WTC11 (cell line): ENCODE results near the gene VASN. TPM values are rescaled to one million over a fixed set of nuclear protein-coding genes. Genes with fewer than 3 reads are reported as not detected.

Experiments
- ATAC-seq: fragments of 200-7000 bp; cut with Tn5 transposase; 2 replicates; pipeline ENCODE4 v1.10.0; 2021; ENCODE audit warnings: mild to moderate bottlenecking, moderate library complexity
- CTCF ChIA-PET: fragments of 300-600 bp; sonication (Branson Sonifier 250); formaldehyde crosslinking; loops from one replicate; lab custom pipeline; 2021; ENCODE audit warnings: antibody characterized with exemption; lab: Charles Lee
- POLR2A ChIA-PET: fragments of 350-600 bp; sonication (Branson Sonifier 250); formaldehyde crosslinking; loops from one replicate; lab custom pipeline; 2021; ENCODE audit warnings: antibody characterized with exemption; lab: Charles Lee
- DNase-seq: peaks from one replicate; pipeline ENCODE4 v3.0.0; 2021; ENCODE audit warnings: low spot score
- H3K27ac Mint-ChIP-seq: 2 replicates; pipeline ENCODE4 v1.8.0; 2021; ENCODE audit warnings: mixed read lengths
- H3K27me3 Mint-ChIP-seq: 2 replicates; pipeline ENCODE4 v1.8.0; 2021; ENCODE audit warnings: low read depth, mild to moderate bottlenecking, moderate library complexity, mixed read lengths
- H3K36me3 Mint-ChIP-seq: 2 replicates; pipeline ENCODE4 v1.8.0; 2021; ENCODE audit warnings: mixed read lengths
- H3K4me1 Mint-ChIP-seq: 2 replicates; pipeline ENCODE4 v1.8.0; 2022; ENCODE audit warnings: mixed read lengths
- H3K4me3 Mint-ChIP-seq: 2 replicates; pipeline ENCODE4 v1.8.0; 2021; ENCODE audit warnings: mild to moderate bottlenecking, moderate library complexity, mixed read lengths
- H3K9me3 Mint-ChIP-seq: 2 replicates; pipeline ENCODE4 v1.8.0; 2021; ENCODE audit warnings: mixed read lengths
- ARID4B ChIP-seq: sonication (generic); formaldehyde crosslinking; IDR thresholded peaks from 2 replicates; pipeline ENCODE4 v1.8.0; 2023; ENCODE audit warnings: missing genetic modification reagents, mild to moderate bottlenecking, borderline replicate concordance
- CDX4 ChIP-seq: fragments of 250-450 bp; sonication (Bioruptor Pico); IDR thresholded peaks from 2 replicates; pipeline ENCODE4 v1.9.0; 2021; ENCODE audit warnings: moderate library complexity, mild to moderate bottlenecking, inconsistent platforms, borderline replicate concordance
- ESRRA ChIP-seq: sonication (generic); formaldehyde crosslinking; IDR thresholded peaks from 2 replicates; pipeline ENCODE4 v1.8.1; 2022; ENCODE audit warnings: mild to moderate bottlenecking, missing genetic modification reagents, borderline replicate concordance
- ETV6 ChIP-seq: sonication (generic); formaldehyde crosslinking; IDR thresholded peaks from 2 replicates; pipeline ENCODE4 v1.8.1; 2022; ENCODE audit warnings: mild to moderate bottlenecking, missing genetic modification reagents
- FOXK1 ChIP-seq: sonication (generic); formaldehyde crosslinking; IDR thresholded peaks from 2 replicates; pipeline ENCODE4 v1.8.0; 2022; ENCODE audit warnings: mild to moderate bottlenecking, moderate library complexity, missing genetic modification reagents
- FOXP1 ChIP-seq: sonication (generic); formaldehyde crosslinking; IDR thresholded peaks from 2 replicates; pipeline ENCODE4 v1.8.0; 2022; ENCODE audit warnings: missing genetic modification reagents, mild to moderate bottlenecking, moderate library complexity, borderline replicate concordance
- GRHL2 ChIP-seq: fragments of 250-450 bp; sonication (Bioruptor Pico); IDR thresholded peaks from 2 replicates; pipeline ENCODE4 v1.8.0; 2022; ENCODE audit warnings: mild to moderate bottlenecking, moderate library complexity; ENCODE audit not compliant: insufficient replicate concordance, severe bottlenecking
- HMGA2 ChIP-seq: fragments of 250-450 bp; sonication (Bioruptor Pico); IDR thresholded peaks from 2 replicates; pipeline ENCODE4 v1.4.0; 2021; ENCODE audit warnings: mild to moderate bottlenecking, moderate library complexity
- NFYB ChIP-seq: sonication (generic); formaldehyde crosslinking; conservative IDR thresholded peaks from 2 replicates; pipeline ENCODE4 v1.8.0; 2022; ENCODE audit warnings: low read depth, missing genetic modification reagents
- SOX15 ChIP-seq: fragments of 250-450 bp; sonication (Bioruptor Pico); IDR thresholded peaks from 2 replicates; pipeline ENCODE4 v1.9.0; 2021; ENCODE audit warnings: mild to moderate bottlenecking
- SP1 ChIP-seq: sonication (generic); formaldehyde crosslinking; conservative IDR thresholded peaks from 2 replicates; pipeline ENCODE4 v1.8.1; 2022; ENCODE audit warnings: missing genetic modification reagents
- STAT6 ChIP-seq: sonication (generic); formaldehyde crosslinking; conservative IDR thresholded peaks from 2 replicates; pipeline ENCODE4 v1.8.1; 2023; ENCODE audit warnings: mild to moderate bottlenecking, low read depth, missing genetic modification reagents, moderate library complexity
- TP53 ChIP-seq: sonication (generic); formaldehyde crosslinking; IDR thresholded peaks from 2 replicates; pipeline ENCODE4 v1.8.1; 2023; ENCODE audit warnings: mild to moderate bottlenecking, missing genetic modification reagents
- ZBTB21 ChIP-seq: sonication (generic); formaldehyde crosslinking; IDR thresholded peaks from 2 replicates; pipeline ENCODE4 v1.8.1; 2023; ENCODE audit warnings: mild to moderate bottlenecking, missing genetic modification reagents, borderline replicate concordance
- ZNF219 ChIP-seq: sonication (generic); formaldehyde crosslinking; IDR thresholded peaks from 2 replicates; pipeline ENCODE4 v1.8.0; 2023; ENCODE audit warnings: missing genetic modification reagents, mild to moderate bottlenecking, borderline replicate concordance
- ZNF512 ChIP-seq: sonication (generic); formaldehyde crosslinking; IDR thresholded peaks from 2 replicates; pipeline ENCODE4 v1.8.1; 2022; ENCODE audit warnings: missing genetic modification reagents, borderline replicate concordance
- total RNA-seq: library from RNA; stranded (reverse); gene quantifications from 3 replicates; pipeline ENCODE4 v1.2.3, GENCODE V29; 2021
- TF ChIP-seq, protein P1 (sequence below): sonication (generic); formaldehyde crosslinking; IDR thresholded peaks from 2 replicates; pipeline ENCODE4 v1.8.0; 2022; ENCODE audit warnings: mild to moderate bottlenecking, missing genetic modification reagents
- TF ChIP-seq, protein P2 (sequence below): sonication (generic); formaldehyde crosslinking; IDR thresholded peaks from 2 replicates; pipeline ENCODE4 v1.8.0; 2023; ENCODE audit warnings: mild to moderate bottlenecking, missing genetic modification reagents
- TF ChIP-seq, protein P3 (sequence below): sonication (generic); formaldehyde crosslinking; IDR thresholded peaks from 2 replicates; pipeline ENCODE4 v1.8.1; 2022; ENCODE audit warnings: mild to moderate bottlenecking, moderate library complexity, missing genetic modification reagents

VASN gene
- total RNA-seq, 1 experiment from 2014 or later: 8.0 TPM

GRCh38 chr16:4416200-4417032 lies 44.8 kb downstream of the VASN start, which contains the start of gene CORO7:
Gene CORO7, minus strand, starts transcription at chr16:4416596. Its CDS starts 78 bp downstream, at chr16:4416518.
- Mint-ChIP-seq H3K27me3 (peaks cover 15% of the 10 kb centered on the region), H3K4me1 (peaks cover 5% of the 10 kb centered on the region), H3K9me3 (no peaks in the 10 kb centered on the region), H3K4me3 (peak within 1 kb of the TSS; percentile 74), H3K36me3 (no peaks in the 10 kb centered on the region), H3K27ac (peak within 1 kb of the TSS; percentile 28; the same call in 1 of the 2 replicates)
- ChIA-PET POLR2A (interaction anchor here (0.8 kb wide), 1 partner anchor 24 kb away, joined by 3 read pairs; no protein-coding TSS in a partner anchor), CTCF (interaction anchor here (0.6 to 8.8 kb wide), 9 partner anchors 13 to 373 kb away, joined by 3 to 102 read pairs (median 3); no protein-coding TSS in a partner anchor)
- DNase-seq: peak; percentile 92
- peak; percentile 94 for ATAC-seq
- TF ChIP-seq FOXP1 (CRISPR knock-in tag) (0 out of 2 replicates have a peak, but pooled peaks have one; percentile 40), ESRRA (CRISPR knock-in tag) (no peak; the same call in 1 of the 2 replicates), FOXK1 (CRISPR knock-in tag) (peak; percentile 55; the same call in 1 of the 2 replicates), STAT6 (CRISPR knock-in tag) (no peak), ETV6 (CRISPR knock-in tag) (no peak; the same call in 1 of the 2 replicates), ZNF219 (no peak), SOX15 (no peak), GRHL2 (no peak), ZBTB21 (CRISPR knock-in tag) (no peak), ZNF512 (CRISPR knock-in tag) (no peak), ARID4B (CRISPR knock-in tag) (0 out of 2 replicates have a peak, but pooled peaks have one; percentile 30), CDX4 (no peak), TP53 (CRISPR knock-in tag) (0 out of 2 replicates have a peak, but pooled peaks have one; percentile 54), NFYB (CRISPR knock-in tag) (peak; percentile 66), SP1 (CRISPR knock-in tag) (peak; percentile 96), HMGA2 (CRISPR knock-in tag) (no peak)
- TF ChIP-seq, protein P1, sequence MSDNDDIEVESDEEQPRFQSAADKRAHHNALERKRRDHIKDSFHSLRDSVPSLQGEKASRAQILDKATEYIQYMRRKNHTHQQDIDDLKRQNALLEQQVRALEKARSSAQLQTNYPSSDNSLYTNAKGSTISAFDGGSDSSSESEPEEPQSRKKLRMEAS (CRISPR knock-in tag): peak; percentile 78; the same call in 1 of the 2 replicates
- TF ChIP-seq, protein P2, sequence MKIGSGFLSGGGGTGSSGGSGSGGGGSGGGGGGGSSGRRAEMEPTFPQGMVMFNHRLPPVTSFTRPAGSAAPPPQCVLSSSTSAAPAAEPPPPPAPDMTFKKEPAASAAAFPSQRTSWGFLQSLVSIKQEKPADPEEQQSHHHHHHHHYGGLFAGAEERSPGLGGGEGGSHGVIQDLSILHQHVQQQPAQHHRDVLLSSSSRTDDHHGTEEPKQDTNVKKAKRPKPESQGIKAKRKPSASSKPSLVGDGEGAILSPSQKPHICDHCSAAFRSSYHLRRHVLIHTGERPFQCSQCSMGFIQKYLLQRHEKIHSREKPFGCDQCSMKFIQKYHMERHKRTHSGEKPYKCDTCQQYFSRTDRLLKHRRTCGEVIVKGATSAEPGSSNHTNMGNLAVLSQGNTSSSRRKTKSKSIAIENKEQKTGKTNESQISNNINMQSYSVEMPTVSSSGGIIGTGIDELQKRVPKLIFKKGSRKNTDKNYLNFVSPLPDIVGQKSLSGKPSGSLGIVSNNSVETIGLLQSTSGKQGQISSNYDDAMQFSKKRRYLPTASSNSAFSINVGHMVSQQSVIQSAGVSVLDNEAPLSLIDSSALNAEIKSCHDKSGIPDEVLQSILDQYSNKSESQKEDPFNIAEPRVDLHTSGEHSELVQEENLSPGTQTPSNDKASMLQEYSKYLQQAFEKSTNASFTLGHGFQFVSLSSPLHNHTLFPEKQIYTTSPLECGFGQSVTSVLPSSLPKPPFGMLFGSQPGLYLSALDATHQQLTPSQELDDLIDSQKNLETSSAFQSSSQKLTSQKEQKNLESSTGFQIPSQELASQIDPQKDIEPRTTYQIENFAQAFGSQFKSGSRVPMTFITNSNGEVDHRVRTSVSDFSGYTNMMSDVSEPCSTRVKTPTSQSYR (CRISPR knock-in tag): no peak
- TF ChIP-seq, protein P3, sequence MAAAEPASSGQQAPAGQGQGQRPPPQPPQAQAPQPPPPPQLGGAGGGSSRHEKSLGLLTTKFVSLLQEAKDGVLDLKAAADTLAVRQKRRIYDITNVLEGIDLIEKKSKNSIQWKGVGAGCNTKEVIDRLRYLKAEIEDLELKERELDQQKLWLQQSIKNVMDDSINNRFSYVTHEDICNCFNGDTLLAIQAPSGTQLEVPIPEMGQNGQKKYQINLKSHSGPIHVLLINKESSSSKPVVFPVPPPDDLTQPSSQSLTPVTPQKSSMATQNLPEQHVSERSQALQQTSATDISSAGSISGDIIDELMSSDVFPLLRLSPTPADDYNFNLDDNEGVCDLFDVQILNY (CRISPR knock-in tag): peak; percentile 92
